HG02759 (cell line): ENCODE data around the gene CEMIP.

Experiments used
- ATAC-seq: cut with Tn5 transposase; IDR thresholded peaks from one replicate; pipeline ENCODE4 v1.9.1; 2021; ENCODE audit warnings: mild to moderate bottlenecking, moderate library complexity; ENCODE audit not compliant: unreplicated experiment

CEMIP gene

GRCh38 chr15:80921736-80922410 is 142.7 kb downstream of the CEMIP start:
- ATAC-seq: no peak

DNA sequence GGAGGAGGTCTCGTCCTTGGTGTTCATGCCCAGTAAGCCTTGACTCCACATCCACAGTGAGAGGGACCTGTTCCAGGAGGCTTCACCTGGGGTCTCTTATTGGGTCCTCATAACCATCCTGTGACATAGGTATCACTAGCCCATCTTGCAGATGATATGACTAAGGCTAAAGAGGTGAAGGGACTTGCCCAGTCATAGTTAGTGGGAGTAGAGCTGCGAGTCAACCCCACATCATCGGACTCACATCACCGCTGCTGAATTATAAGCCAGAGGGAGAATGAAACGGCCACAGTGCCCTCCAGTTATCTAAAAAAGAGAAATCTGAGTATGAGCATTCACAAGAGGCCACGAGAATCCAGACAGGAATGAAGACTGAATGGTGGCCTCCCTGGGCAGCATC is 144.5 kb downstream of the CEMIP start:
- ATAC-seq: no peak

GRCh38 chr15:80924278-80924677 is 145.1 kb downstream of the CEMIP start:
- no peak for ATAC-seq

- ATAC-seq: no peak
Observed at GRCh38 chr15:80925597-80926059, 146.5 kb downstream of the CEMIP start.

DNA sequence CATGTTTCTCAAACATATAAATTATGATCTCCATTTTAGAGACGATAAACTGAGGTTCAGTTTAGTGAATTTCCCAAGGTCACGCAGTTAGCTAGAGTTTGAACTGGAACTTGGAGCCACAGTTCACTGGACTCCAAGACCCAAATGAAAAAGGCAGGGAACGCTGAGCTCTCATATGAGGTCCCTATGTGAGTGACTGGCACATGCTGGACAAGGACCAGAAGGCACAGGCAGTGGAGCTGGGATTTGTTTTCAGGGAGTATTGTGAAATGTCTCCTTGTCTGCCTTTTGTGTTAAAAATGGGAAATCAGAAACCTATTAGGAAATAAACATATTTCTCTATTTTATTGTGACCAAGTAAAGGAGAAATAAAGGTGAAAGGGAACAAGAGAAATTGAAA is 147.0 kb downstream of the CEMIP start:
- no peak for ATAC-seq

DNA sequence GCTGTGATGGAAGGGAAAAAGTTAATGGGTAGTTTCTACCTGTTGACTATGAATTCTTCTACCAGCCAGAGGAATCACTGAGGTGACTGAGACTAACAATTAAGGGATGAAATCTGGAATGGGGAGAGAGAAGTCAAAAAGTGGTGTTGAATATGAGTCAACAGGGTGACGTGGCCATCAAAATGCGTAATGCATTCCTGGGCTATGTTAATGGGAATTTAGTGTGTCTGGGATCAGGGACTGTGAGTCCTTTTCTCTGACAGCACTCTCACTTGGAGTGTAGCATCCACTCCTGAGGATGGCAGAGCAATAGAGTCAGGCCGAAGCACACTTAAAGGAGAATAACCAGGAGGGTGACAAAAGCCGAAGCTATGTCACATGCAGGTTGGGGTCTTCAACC is 150.1 kb downstream of the CEMIP start:
- ATAC-seq: no peak

GRCh38 chr15:80929689-80930088 is 150.5 kb downstream of the CEMIP start:
- no peak for ATAC-seq

DNA sequence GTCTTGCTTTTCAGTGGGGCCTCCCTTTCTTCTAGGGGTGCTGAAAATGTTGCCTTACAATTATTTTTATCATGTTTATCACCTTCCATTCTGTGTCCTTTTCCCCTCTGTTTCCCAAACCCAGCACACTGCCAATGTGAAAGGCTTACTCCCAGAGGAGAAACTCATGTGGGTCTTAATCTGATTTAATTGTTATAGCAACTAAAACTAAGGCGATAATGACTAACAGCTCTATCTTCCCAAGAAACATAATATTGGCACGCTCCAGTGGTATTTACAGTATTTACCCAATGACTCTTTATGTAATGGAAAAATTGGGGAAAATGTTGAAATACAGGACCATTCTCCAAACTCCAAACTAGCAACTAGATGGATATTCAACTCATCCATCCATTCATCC is 152.0 kb downstream of the CEMIP start:
- ATAC-seq: no peak

DNA sequence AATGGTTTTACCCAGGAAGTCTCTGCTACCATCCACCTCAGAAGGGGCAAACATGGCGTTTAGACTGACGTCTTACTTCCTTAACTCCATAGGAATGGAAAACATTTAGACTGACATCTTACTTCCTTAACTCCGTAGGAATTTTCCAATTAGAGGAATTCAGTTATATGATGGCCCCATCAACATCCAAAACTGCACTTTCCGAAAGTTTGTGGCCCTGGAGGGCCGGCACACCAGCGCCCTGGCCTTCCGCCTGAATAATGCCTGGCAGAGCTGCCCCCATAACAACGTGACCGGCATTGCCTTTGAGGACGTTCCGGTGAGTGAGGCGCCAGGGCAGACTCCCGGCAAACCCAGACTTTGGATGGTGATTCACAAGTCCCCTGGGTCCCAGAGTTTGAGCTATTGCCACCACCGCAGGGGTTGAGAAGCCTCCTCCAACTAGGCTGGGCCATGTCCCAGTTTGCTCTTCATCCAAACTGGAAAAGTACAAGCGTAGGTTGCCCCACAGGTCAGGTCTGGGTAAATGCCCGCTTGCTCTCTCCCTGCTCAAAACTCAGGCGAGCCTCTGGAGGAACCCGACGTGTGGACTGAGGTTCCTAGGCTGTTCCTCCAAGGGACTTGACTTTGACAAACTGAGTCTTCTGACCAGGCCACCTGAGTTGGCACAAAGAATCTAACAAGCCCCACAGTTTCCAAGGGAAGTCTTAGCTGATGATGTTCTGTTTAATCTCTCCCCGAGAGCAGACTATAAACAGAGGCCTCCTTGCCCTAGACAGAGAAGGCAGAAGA is 152.7 kb downstream of the CEMIP start:
- ATAC-seq: no peak

DNA sequence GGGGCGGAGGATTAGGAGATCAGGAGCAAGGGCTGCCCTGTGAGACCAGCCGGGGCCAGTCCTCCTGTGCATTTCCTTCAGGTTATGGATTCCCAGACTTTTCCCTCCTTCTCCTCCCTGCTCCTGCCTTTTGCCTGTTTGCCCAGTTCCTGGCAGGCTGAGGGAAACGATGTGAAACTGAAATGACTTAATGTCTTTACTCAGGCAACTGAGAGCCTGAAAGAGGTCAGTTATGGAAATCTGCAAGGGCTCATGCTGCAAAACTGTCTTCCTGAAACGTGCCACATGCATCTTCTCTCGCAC is 153.3 kb downstream of the CEMIP start:
- ATAC-seq: no peak

- ATAC-seq: no peak
Observed at GRCh38 chr15:80932989-80933388, 153.8 kb downstream of the CEMIP start.

DNA sequence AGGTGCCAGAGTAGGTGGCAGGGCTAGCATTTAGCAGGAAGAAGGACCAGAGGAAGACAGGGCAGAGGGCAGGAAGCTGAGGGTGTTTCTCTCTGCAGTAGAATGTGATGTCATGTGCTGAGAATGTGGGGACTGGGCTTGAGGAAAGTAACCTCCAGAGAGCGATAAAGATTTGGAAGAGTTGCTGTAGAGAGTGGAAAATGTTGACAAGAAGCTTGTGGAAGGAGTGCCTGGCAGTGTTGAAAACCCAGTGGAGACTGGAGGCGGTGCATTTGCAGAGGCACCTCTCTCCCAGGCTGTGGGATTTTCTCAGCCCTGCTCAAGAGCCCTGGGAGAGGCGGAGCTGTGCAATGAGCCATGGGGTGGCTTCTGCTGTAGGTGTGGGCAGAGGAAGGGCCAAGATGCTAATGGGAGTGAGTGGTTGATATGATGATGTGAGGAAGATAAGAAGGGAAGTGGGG is 155.6 kb downstream of the CEMIP start:
- no peak for ATAC-seq

- ATAC-seq: no peak
Observed at GRCh38 chr15:80936288-80937078, 157.3 kb downstream of the CEMIP start.

DNA sequence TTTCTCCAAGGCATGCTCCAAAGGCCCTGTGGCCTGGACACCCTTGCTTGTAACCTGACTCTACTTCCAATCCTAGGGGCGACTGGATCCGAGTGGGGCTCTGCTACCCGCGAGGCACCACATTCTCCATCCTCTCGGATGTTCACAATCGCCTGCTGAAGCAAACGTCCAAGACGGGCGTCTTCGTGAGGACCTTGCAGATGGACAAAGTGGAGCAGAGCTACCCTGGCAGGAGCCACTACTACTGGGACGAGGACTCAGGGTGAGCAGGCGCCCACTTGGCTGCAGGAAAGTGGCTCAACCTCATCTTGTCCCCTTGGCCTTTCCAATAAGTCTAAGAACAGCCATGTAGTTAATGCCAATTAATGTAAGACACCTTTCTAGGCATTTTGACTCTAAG is 158.5 kb downstream of the CEMIP start:
- ATAC-seq: no peak

- no peak for ATAC-seq
Observed at GRCh38 chr15:80939216-80939615, 160.0 kb downstream of the CEMIP start.

GRCh38 chr15:80940331-80940730 is 161.2 kb downstream of the CEMIP start:
- no peak for ATAC-seq

GRCh38 chr15:80940851-80941250 is 161.7 kb downstream of the CEMIP start:
- no peak for ATAC-seq

GRCh38 chr15:80942266-80942665 is 163.1 kb downstream of the CEMIP start:
- no peak for ATAC-seq

DNA sequence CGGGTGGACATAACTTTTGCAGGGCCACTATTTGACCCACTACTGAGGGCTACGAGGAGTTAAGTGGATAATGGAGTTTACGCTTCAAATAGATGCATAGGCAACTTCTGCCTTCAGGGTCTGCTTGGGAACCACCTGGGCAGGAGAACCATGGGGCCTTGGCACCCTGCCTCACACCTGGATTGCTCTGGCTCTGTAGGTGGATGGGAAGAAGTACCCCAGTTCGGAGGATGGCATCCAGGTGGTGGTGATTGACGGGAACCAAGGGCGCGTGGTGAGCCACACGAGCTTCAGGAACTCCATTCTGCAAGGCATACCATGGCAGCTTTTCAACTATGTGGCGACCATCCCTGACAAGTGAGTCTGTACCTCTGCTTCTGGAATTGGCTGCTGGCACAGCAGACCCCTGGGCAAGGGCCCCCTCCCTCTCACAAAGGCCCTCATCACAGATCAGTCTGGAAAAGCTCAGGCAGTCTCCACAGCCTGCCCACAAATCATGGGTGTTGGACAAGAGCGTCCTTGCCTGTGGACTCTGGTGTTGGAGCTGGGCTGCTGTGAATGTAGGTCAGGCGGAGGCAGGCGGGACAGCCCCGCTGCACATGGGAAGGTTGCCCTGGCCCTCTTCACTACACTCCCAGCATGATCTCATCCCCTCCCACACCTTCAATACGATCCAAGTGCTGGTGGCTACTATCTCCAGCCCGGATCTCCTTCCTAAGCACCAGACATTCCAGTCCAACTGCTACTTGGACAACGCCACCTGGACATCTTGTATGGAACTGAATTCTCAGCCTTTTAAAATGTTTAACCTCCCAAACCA is 163.8 kb downstream of the CEMIP start:
- ATAC-seq: no peak

GRCh38 chr15:80944818-80945217 is 165.6 kb downstream of the CEMIP start:
- no peak for ATAC-seq

DNA sequence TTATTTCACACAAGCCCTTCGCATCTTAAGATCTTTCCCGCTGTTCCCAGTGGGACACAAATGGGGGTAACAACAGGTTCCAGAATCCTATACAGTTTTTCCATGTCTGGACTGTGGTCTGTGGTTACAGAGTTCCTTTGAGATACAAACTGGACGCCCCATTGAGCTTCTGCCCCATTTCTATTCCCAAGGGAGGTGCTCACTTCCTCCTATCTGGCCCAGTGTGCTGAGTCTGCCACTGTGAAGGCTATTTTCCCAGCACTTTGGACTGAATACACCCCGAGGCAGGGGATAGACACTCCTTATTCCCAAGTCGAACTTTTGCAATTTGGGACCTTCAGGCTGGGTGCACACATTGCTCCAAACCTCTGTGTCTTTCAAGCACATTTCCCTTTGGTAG is 166.4 kb downstream of the CEMIP start:
- no peak for ATAC-seq
